LNCAP (cell line): Measurements from ENCODE around the gene COLGALT1.

Source experiments
- CTCF ChIP-seq: fragments of 450-650 bp; IDR thresholded peaks from 2 replicates; pipeline ENCODE4 v1.5.1; 2017; ENCODE audit warnings: mild to moderate bottlenecking

COLGALT1 gene

GRCh38 chr19:17627161-17627560, 71.7 kb downstream of the COLGALT1 start:
- TF ChIP-seq CTCF, result no peak

- TF ChIP-seq CTCF, result no peak
Observed at GRCh38 chr19:17627921-17628320, 72.5 kb downstream of the COLGALT1 start.

GRCh38 chr19:17629760-17630159, 74.3 kb downstream of the COLGALT1 start:
- no peak for TF ChIP-seq CTCF

GRCh38 chr19:17632577-17632976, 77.1 kb downstream of the COLGALT1 start:
- TF ChIP-seq CTCF, result no peak
